Amniotic epithelial cell (primary cell): Measurements from ENCODE around the gene MT1F.
"Not testable (repeated sequence)": the region's sequence is repeated elsewhere in the genome, so short reads cannot be mapped to it uniquely, and the experiment has no call there.

ENCODE experiments used
- DNase-seq: peaks from one replicate; pipeline ENCODE4 v3.0.0-alpha.2; 2010; ENCODE audit warnings: low read depth

The MT1F gene

GRCh38 chr16:56657555-56658326, at the start of gene MT1F:
TSS of gene MT1F (plus strand) at chr16:56657959. CDS start at chr16:56658059, 100 bp downstream.
- DNase-seq, result peak; percentile 33

- peak; percentile 97 for DNase-seq
Measured at GRCh38 chr16:56608043-56608875, 49.5 kb upstream of the MT1F start, which contains the start of gene MT2A. TSS of gene MT2A (plus strand) at chr16:56608584. CDS start at chr16:56608656, 72 bp downstream.

- DNase-seq, result no peak
Measured at GRCh38 chr16:56608876-56609462, 48.8 kb upstream of the MT1F start.

GRCh38 chr16:56609463-56609921, 48.3 kb upstream of the MT1F start:
- peak; percentile 76 for DNase-seq

GRCh38 chr16:56610017-56610608, 47.6 kb upstream of the MT1F start:
- peak; percentile 94 for DNase-seq

- peak; percentile 91 for DNase-seq
Measured at GRCh38 chr16:56610609-56611111, 47.1 kb upstream of the MT1F start.

- peak; percentile 65 for DNase-seq
Measured at GRCh38 chr16:56611281-56611833, 46.4 kb upstream of the MT1F start.

GRCh38 chr16:56613706-56614105, 44.1 kb upstream of the MT1F start:
- DNase-seq, result no peak

- DNase-seq, result peak; percentile 64
Measured at GRCh38 chr16:56614549-56614991, 43.2 kb upstream of the MT1F start.

- peak; percentile 43 for DNase-seq
Measured at GRCh38 chr16:56615353-56615752, 42.4 kb upstream of the MT1F start.

- DNase-seq, result no peak
Measured at GRCh38 chr16:56616608-56617211, 41.0 kb upstream of the MT1F start.

GRCh38 chr16:56617212-56618085, 40.3 kb upstream of the MT1F start:
- peak; percentile 65 for DNase-seq

GRCh38 chr16:56618138-56618537, 39.6 kb upstream of the MT1F start:
- DNase-seq, result no peak

- no peak for DNase-seq
Measured at GRCh38 chr16:56620339-56620897, 37.3 kb upstream of the MT1F start.

- DNase-seq, result not testable (repeated sequence)
Measured at GRCh38 chr16:56621665-56622445, 35.9 kb upstream of the MT1F start.

GRCh38 chr16:56623184-56623583, 34.6 kb upstream of the MT1F start:
- DNase-seq, result not testable (repeated sequence)

GRCh38 chr16:56623637-56624036, 34.1 kb upstream of the MT1F start:
- DNase-seq, result no peak

- DNase-seq, result peak; percentile 78
Measured at GRCh38 chr16:56625140-56625942, 32.4 kb upstream of the MT1F start, which contains the start of gene MT1E. TSS of gene MT1E (plus strand) at chr16:56625781. CDS start at chr16:56625852, 71 bp downstream.
